ENCODE results near the gene TFAP2E.
A peak's percentile ranks its signal among the peaks of the same experiment; 100 is the strongest.

Gene TFAP2E

GRCh38 chr1:35572296-35572695, 818 bp upstream of the TFAP2E start:
- no peaks in the 10 kb centered on the region for H3K36me3 ChIP-seq (ENCODE audit: control insufficient read depth in 1 of 2, insufficient read depth in 2 of 2, low read length in 2 of 2)
- H3K4me1 ChIP-seq (ENCODE audit: control insufficient read depth in 1 of 2, insufficient read depth in 2 of 2, low read length in 2 of 2), result peaks cover 49 to 55% of the 10 kb centered on the region in 2 experiments
- no peak overlapping the region for H3K4ac ChIP-seq (ENCODE audit: low read depth, low read length)
- H4K12ac ChIP-seq (ENCODE audit: low read depth, low read length), result no peak overlapping the region
- H3K9me3 ChIP-seq (ENCODE audit: insufficient read depth, low read depth, low read length), result no peaks in the 10 kb centered on the region
- no peak overlapping the region for H3K14ac ChIP-seq (ENCODE audit: low read length)
- H3K9ac ChIP-seq (ENCODE audit: low read length), result no peak overlapping the region
- no CpG with 5 or more reads among the region's 2 CpGs for WGBS (ENCODE audit: extremely low coverage, insufficient coverage, insufficient read length)
- DNase-seq, result no peak
- H2AFZ ChIP-seq (ENCODE audit: insufficient read depth, low read length, poor library complexity), result no peak overlapping the region
- peaks cover 5% of the 10 kb centered on the region for H3K27me3 ChIP-seq (ENCODE audit: insufficient read depth, low read length)
- no peak overlapping the region for H2BK5ac ChIP-seq (ENCODE audit: low read depth, low read length, poor library complexity)
- H3K18ac ChIP-seq (ENCODE audit: low read length), result no peak overlapping the region
- no peak overlapping the region for H3K23ac ChIP-seq (ENCODE audit: low read length)
- peaks cover 15% of the 10 kb centered on the region for H3K79me2 ChIP-seq (ENCODE audit: control insufficient read depth, insufficient read depth, low read length, poor library complexity)
- H3K79me1 ChIP-seq (ENCODE audit: low read length), result peaks cover 40% of the 10 kb centered on the region
- no peak overlapping the region for H3K4me3 ChIP-seq (ENCODE audit: low read depth, low read length)
- H2AK5ac ChIP-seq (ENCODE audit: low read length), result no peak overlapping the region
- H2BK120ac ChIP-seq (ENCODE audit: insufficient read depth, low read length, poor library complexity), result no peak overlapping the region
- H2BK12ac ChIP-seq (ENCODE audit: low read length), result peak overlapping the region; percentile 47
- H4K91ac ChIP-seq (ENCODE audit: low read depth, low read length), result no peak overlapping the region
- no peak overlapping the region for H3K4me2 ChIP-seq (ENCODE audit: low read length)
- H3K27ac ChIP-seq (ENCODE audit: low read depth, low read length), result no peak overlapping the region
- no peak overlapping the region for H4K8ac ChIP-seq (ENCODE audit: low read depth, low read length)

DNA sequence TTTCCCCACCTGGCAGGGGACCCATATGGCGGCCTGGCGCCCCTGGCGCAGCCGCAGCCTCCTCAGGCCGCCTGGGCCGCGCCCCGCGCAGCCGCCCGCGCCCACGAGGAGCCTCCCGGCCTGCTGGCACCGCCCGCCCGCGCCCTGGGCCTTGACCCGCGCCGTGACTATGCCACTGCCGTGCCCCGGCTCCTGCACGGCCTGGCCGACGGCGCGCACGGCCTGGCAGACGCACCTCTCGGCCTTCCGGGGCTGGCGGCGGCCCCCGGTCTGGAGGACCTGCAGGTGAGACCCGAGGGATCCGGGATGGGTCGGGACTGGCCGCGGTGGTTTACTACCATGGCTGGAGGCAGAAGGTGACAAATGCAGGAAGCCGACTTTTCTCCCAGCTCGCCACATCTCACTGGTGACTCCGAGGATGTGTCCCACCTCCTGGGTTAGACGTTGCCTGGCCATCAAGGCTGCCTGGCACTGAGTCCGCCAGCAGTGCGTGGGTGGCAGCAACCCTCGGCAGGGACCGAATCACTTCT, 1.1 kb downstream of the TFAP2E start:
- Histone ChIP-seq H3K27me3 (ENCODE audit: insufficient read depth, low read length) (peaks cover 5% of the 10 kb centered on the region), H3K9ac (ENCODE audit: low read length) (no peak overlapping the region), H3K14ac (ENCODE audit: low read length) (peak overlapping the region; percentile 86), H3K27ac (ENCODE audit: low read depth, low read length) (peak overlapping the region; percentile 72), H4K91ac (ENCODE audit: low read depth, low read length) (peak overlapping the region; percentile 64), H2BK12ac (ENCODE audit: low read length) (peak overlapping the region; percentile 34), H3K23ac (ENCODE audit: low read length) (no peak overlapping the region), H4K12ac (ENCODE audit: low read depth, low read length) (peak overlapping the region; percentile 56), H3K4me3 (ENCODE audit: low read depth, low read length) (peak overlapping the region; percentile 78), H2BK120ac (ENCODE audit: insufficient read depth, low read length, poor library complexity) (peak overlapping the region; percentile 79), H3K4me2 (ENCODE audit: low read length) (peak overlapping the region; percentile 82), H2BK5ac (ENCODE audit: low read depth, low read length, poor library complexity) (no peak overlapping the region), H3K4ac (ENCODE audit: low read depth, low read length) (peak overlapping the region; percentile 32), H4K8ac (ENCODE audit: low read depth, low read length) (peak overlapping the region; percentile 74), H2AFZ (ENCODE audit: insufficient read depth, low read length, poor library complexity) (peak overlapping the region; percentile 28), H3K79me1 (ENCODE audit: low read length) (peaks cover 46% of the 10 kb centered on the region), H2AK5ac (ENCODE audit: low read length) (peak overlapping the region; percentile 61), H3K18ac (ENCODE audit: low read length) (peak overlapping the region; percentile 90), H3K36me3 (ENCODE audit: control insufficient read depth in 1 of 2, insufficient read depth in 2 of 2, low read length in 2 of 2) (no peaks in the 10 kb centered on the region), H3K4me1 (ENCODE audit: control insufficient read depth in 1 of 2, insufficient read depth in 2 of 2, low read length in 2 of 2) (peaks cover 59 to 64% of the 10 kb centered on the region in 2 experiments), H3K79me2 (ENCODE audit: control insufficient read depth, insufficient read depth, low read length, poor library complexity) (peaks cover 17% of the 10 kb centered on the region), H3K9me3 (ENCODE audit: insufficient read depth, low read depth, low read length) (no peaks in the 10 kb centered on the region)
- DNase-seq, result no peak
- WGBS (ENCODE audit: extremely low coverage, insufficient coverage, insufficient read length), result no CpG with 5 or more reads among the region's 48 CpGs

DNA sequence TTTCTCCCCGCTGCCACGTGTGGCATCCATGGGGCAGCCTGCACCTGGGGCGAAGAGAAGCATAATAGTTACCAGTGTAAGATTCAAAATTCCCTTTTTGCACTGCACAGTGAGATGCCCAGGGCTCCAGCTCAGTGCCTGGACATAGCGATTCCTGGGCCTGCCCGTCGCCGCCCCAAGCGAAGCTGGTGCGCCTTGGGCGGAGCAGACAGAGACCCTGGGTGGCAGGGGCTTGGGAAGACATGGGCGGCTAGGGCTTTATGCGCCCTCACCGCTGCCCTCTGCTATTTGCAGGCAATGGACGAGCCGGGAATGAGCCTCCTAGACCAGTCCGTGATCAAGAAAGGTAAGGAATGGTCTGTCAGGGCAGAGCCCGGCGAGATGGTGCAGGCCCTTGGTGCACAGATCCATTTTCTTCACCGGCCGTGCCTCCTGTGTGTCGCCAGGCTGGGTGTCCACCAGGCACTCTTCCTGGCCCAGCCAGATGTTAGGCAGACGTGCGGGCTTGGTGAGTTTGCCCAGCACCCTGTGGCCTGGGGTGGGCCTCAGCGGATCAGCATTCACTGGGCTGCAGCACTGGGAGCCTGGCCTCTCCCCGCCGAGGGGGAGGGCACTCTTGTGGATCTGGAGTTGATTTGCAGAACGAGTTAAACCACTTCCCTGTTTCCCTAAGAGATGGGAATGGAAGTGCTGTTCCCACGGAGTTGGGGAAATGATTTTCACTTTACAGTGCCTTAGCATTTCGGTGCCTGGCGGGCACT, 1.7 kb downstream of the TFAP2E start:
- peak overlapping the region; percentile 18 for H4K8ac ChIP-seq (ENCODE audit: low read depth, low read length)
- H3K4me1 ChIP-seq (ENCODE audit: control insufficient read depth in 1 of 2, insufficient read depth in 2 of 2, low read length in 2 of 2), result peaks cover 59 to 60% of the 10 kb centered on the region in 2 experiments
- WGBS (ENCODE audit: extremely low coverage, insufficient coverage, insufficient read length), result no CpG with 5 or more reads among the region's 30 CpGs
- peak overlapping the region; percentile 68 for H3K14ac ChIP-seq (ENCODE audit: low read length)
- peak overlapping the region; percentile 47 for H2BK12ac ChIP-seq (ENCODE audit: low read length)
- peak overlapping the region; percentile 61 for H2AK5ac ChIP-seq (ENCODE audit: low read length)
- peaks cover 17% of the 10 kb centered on the region for H3K79me2 ChIP-seq (ENCODE audit: control insufficient read depth, insufficient read depth, low read length, poor library complexity)
- peak overlapping the region; percentile 82 for H3K4me2 ChIP-seq (ENCODE audit: low read length)
- H3K9ac ChIP-seq (ENCODE audit: low read length), result no peak overlapping the region
- DNase-seq, result peak; percentile 16 to 22
- no peaks in the 10 kb centered on the region for H3K36me3 ChIP-seq (ENCODE audit: control insufficient read depth in 1 of 2, insufficient read depth in 2 of 2, low read length in 2 of 2)
- H3K27ac ChIP-seq (ENCODE audit: low read depth, low read length), result peak overlapping the region; percentile 72
- H3K9me3 ChIP-seq (ENCODE audit: insufficient read depth, low read depth, low read length), result no peaks in the 10 kb centered on the region
- H3K27me3 ChIP-seq (ENCODE audit: insufficient read depth, low read length), result peaks cover 5% of the 10 kb centered on the region
- peaks cover 46% of the 10 kb centered on the region for H3K79me1 ChIP-seq (ENCODE audit: low read length)
- peak overlapping the region; percentile 64 for H4K91ac ChIP-seq (ENCODE audit: low read depth, low read length)
- peak overlapping the region; percentile 90 for H3K18ac ChIP-seq (ENCODE audit: low read length)
- no peak overlapping the region for H3K23ac ChIP-seq (ENCODE audit: low read length)
- no peak overlapping the region for H4K12ac ChIP-seq (ENCODE audit: low read depth, low read length)
- peak overlapping the region; percentile 19 for H2BK120ac ChIP-seq (ENCODE audit: insufficient read depth, low read length, poor library complexity)
- H3K4ac ChIP-seq (ENCODE audit: low read depth, low read length), result peak overlapping the region; percentile 19
- H3K4me3 ChIP-seq (ENCODE audit: low read depth, low read length), result peak overlapping the region; percentile 78
- peak overlapping the region; percentile 54 for H2BK5ac ChIP-seq (ENCODE audit: low read depth, low read length, poor library complexity)
- no peak overlapping the region for H2AFZ ChIP-seq (ENCODE audit: insufficient read depth, low read length, poor library complexity)

GRCh38 chr1:35575416-35575958, 2.4 kb downstream of the TFAP2E start:
- peak overlapping the region; percentile 51 for H3K18ac ChIP-seq (ENCODE audit: low read length)
- peak overlapping the region; percentile 73 for H2AK5ac ChIP-seq (ENCODE audit: low read length)
- peaks cover 54 to 56% of the 10 kb centered on the region in 2 experiments for H3K4me1 ChIP-seq (ENCODE audit: control insufficient read depth in 1 of 2, insufficient read depth in 2 of 2, low read length in 2 of 2)
- H4K91ac ChIP-seq (ENCODE audit: low read depth, low read length), result peak overlapping the region; percentile 82
- peaks cover 46% of the 10 kb centered on the region for H3K79me1 ChIP-seq (ENCODE audit: low read length)
- peak overlapping the region; percentile 54 for H2BK5ac ChIP-seq (ENCODE audit: low read depth, low read length, poor library complexity)
- peak overlapping the region; percentile 82 for H3K4me2 ChIP-seq (ENCODE audit: low read length)
- H2BK12ac ChIP-seq (ENCODE audit: low read length), result peak overlapping the region; percentile 70
- no peak overlapping the region for H3K9ac ChIP-seq (ENCODE audit: low read length)
- H3K4ac ChIP-seq (ENCODE audit: low read depth, low read length), result peak overlapping the region; percentile 4
- H3K79me2 ChIP-seq (ENCODE audit: control insufficient read depth, insufficient read depth, low read length, poor library complexity), result peaks cover 17% of the 10 kb centered on the region
- H3K27ac ChIP-seq (ENCODE audit: low read depth, low read length), result peak overlapping the region; percentile 72
- H2BK120ac ChIP-seq (ENCODE audit: insufficient read depth, low read length, poor library complexity), result peak overlapping the region; percentile 81
- H3K27me3 ChIP-seq (ENCODE audit: insufficient read depth, low read length), result peaks cover 5% of the 10 kb centered on the region
- no peak overlapping the region for H3K23ac ChIP-seq (ENCODE audit: low read length)
- no peak overlapping the region for H4K12ac ChIP-seq (ENCODE audit: low read depth, low read length)
- no peak overlapping the region for H2AFZ ChIP-seq (ENCODE audit: insufficient read depth, low read length, poor library complexity)
- no CpG with 5 or more reads among the region's 5 CpGs for WGBS (ENCODE audit: extremely low coverage, insufficient coverage, insufficient read length)
- peak overlapping the region; percentile 38 for H3K14ac ChIP-seq (ENCODE audit: low read length)
- no peaks in the 10 kb centered on the region for H3K36me3 ChIP-seq (ENCODE audit: control insufficient read depth in 1 of 2, insufficient read depth in 2 of 2, low read length in 2 of 2)
- no peak overlapping the region for H3K4me3 ChIP-seq (ENCODE audit: low read depth, low read length)
- no peaks in the 10 kb centered on the region for H3K9me3 ChIP-seq (ENCODE audit: insufficient read depth, low read depth, low read length)
- peak; percentile 31 to 57 for DNase-seq
- H4K8ac ChIP-seq (ENCODE audit: low read depth, low read length), result peak overlapping the region; percentile 89
